Gastrocnemius medialis (tissue), 4 donors: ENCODE results near the gene C1orf116. TPM values are rescaled to one million over a fixed set of nuclear protein-coding genes. Genes with fewer than 3 reads are reported as not detected.

ENCODE experiments used
- ATAC-seq, 2 donors: fragments of 150-250 bp; one replicate each; pipeline ENCODE4 v1.9.1; 2016
- DNase-seq, 2 donors: peaks; one replicate each; pipeline ENCODE4 v3.0.0-alpha.2; 2019
- H3K27ac ChIP-seq, 4 donors: fragments of 200-600 bp; sonication (generic); 1 replicate in 1 of 4; 2 replicates in 3 of 4; pipeline ENCODE4 v1.5.1; 2016 to 2018; ENCODE audit warnings: mild to moderate bottlenecking in 2 of 4, moderate library complexity in 1 of 4
- H3K27me3 ChIP-seq, 3 donors: fragments of 200-600 bp; sonication (generic) in 2 of 3; 1 replicate in 1 of 3; 2 replicates in 2 of 3; pipeline versions ENCODE4 v1.5.1 to v1.6.0; 2016 to 2019; ENCODE audit warnings: mild to moderate bottlenecking in 1 of 3, moderate library complexity in 1 of 3
- H3K36me3 ChIP-seq, 2 donors: fragments of 200-600 bp; sonication (generic) in 1 of 2; one replicate each; pipeline ENCODE4 v1.5.1; 2017 to 2018
- H3K4me1 ChIP-seq, 2 donors: fragments of 200-600 bp; sonication (generic) in 1 of 2; one replicate each; pipeline ENCODE4 v1.5.1; 2016 to 2017; ENCODE audit warnings: mild to moderate bottlenecking in 2 of 2
- H3K4me3 ChIP-seq, 4 donors: fragments of 200-600 bp; sonication (generic) in 3 of 4; 1 replicate in 1 of 4; 2 replicates in 3 of 4; pipeline ENCODE4 v1.5.1; 2016 to 2019; ENCODE audit warnings: mild to moderate bottlenecking in 2 of 4
- H3K9me3 ChIP-seq, 3 donors: fragments of 200-600 bp; sonication (generic) in 2 of 3; 1 replicate in 1 of 3; 2 replicates in 2 of 3; pipeline ENCODE4 v1.5.1; 2016 to 2019
- POLR2A ChIP-seq, 2 donors: fragments of 450-650 bp; IDR thresholded peaks; one replicate each; pipeline ENCODE4 v1.6.1; 2017; ENCODE audit warnings: antibody characterized with exemption in 2 of 2, mild to moderate bottlenecking in 2 of 2, moderate library complexity in 2 of 2
- in situ Hi-C, 4 donors: fragments of 200-750 bp; cut with MboI; loops; one replicate each; pipeline versions ENCODE4 v1.15.0 to v1.8.0; 2017; ENCODE audit warnings: low sequenced_read_pairs in 4 of 4
- intact Hi-C: fragments of 100-400 bp; cut with DNase I; formaldehyde crosslinking; loops from one replicate; pipeline ENCODE4 v1.15.1; 2023; ENCODE audit warnings: low total_unique reads
- total RNA-seq, 4 donors: library from RNA; depleted of rRNA; stranded (reverse); fragments of >200 nt; gene quantifications; one replicate each; pipeline versions ENCODE4 v1.1.0 to v1.2.3, GENCODE V29; 2016
- TF ChIP-seq, protein P1 (sequence below), 5 experiments: fragments of 450-650 bp in 3 of 5; fragments of 200-600 bp in 2 of 5; sonication (generic) in 2 of 5; IDR thresholded peaks in 4 of 5; conservative IDR thresholded peaks in 1 of 5; 1 replicate in 4 of 5; 2 replicates in 1 of 5; pipeline ENCODE4 v1.5.1; 2016 to 2019; ENCODE audit warnings: antibody characterized with exemption in 5 of 5, mild to moderate bottlenecking in 3 of 5, moderate library complexity in 3 of 5

The C1orf116 gene
- total RNA-seq, 4 donors from 2014 or later = 0.46 to 1.1 (median 0.65) TPM

DNA sequence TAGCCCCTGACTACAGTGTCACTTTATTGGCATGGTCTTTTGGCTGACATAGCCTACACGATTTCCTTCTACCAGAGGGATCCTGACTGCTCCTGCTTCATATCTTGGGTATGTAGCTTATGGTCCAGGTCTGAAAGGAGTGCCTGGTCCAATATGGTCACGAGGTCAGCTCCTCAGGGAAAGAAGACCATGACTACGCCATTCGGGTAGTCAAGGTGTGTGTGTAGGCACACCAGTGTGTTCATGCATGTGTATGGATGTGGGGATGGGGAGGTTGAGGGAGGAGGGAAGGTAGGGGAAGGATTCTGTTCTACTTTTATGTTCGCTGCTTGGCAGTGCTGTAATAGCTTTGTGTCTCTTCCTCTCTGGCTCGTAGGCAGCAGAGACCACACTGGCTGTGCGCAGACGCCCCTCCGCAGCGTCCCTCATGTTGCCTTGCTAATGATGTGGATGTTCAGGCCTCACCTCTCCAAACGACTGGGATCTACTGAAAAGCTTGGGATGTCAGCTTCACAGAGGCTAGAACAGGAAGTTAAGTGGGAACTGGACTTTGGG lies 46.1 kb upstream of the C1orf116 start:
- DNase-seq = no peak
- H3K36me3 ChIP-seq = peaks cover 0 to 2% of the 10 kb centered on the region in 2 donors
- in situ Hi-C loops (loop anchor here in 2 of 4 donors (5.0 to 10.0 kb wide), 2 partner anchors 36 to 326 kb away; no protein-coding TSS in a partner anchor), intact Hi-C loops (no loop called here)
- no peaks in the 10 kb centered on the region for H3K27me3 ChIP-seq
- H3K4me3 ChIP-seq = no peak overlapping the region
- no peak for ATAC-seq
- H3K9me3 ChIP-seq = no peaks in the 10 kb centered on the region
- peaks cover 16 to 20% of the 10 kb centered on the region in 2 donors for H3K4me1 ChIP-seq
- TF ChIP-seq, protein P1, sequence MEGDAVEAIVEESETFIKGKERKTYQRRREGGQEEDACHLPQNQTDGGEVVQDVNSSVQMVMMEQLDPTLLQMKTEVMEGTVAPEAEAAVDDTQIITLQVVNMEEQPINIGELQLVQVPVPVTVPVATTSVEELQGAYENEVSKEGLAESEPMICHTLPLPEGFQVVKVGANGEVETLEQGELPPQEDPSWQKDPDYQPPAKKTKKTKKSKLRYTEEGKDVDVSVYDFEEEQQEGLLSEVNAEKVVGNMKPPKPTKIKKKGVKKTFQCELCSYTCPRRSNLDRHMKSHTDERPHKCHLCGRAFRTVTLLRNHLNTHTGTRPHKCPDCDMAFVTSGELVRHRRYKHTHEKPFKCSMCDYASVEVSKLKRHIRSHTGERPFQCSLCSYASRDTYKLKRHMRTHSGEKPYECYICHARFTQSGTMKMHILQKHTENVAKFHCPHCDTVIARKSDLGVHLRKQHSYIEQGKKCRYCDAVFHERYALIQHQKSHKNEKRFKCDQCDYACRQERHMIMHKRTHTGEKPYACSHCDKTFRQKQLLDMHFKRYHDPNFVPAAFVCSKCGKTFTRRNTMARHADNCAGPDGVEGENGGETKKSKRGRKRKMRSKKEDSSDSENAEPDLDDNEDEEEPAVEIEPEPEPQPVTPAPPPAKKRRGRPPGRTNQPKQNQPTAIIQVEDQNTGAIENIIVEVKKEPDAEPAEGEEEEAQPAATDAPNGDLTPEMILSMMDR (IDR thresholded peaks at IDR 0.05 in 4 of 5, conservative IDR thresholded peaks at IDR 0.05 in 1 of 5) = no peak
- no peak for TF ChIP-seq POLR2A (IDR thresholded peaks at IDR 0.05)
- H3K27ac ChIP-seq = no peak overlapping the region

- H3K4me3 ChIP-seq = no peak overlapping the region
- intact Hi-C loops = loop anchor here (1.0 kb wide), 1 partner anchor 27 kb away; no protein-coding TSS in a partner anchor
- peaks cover 16 to 20% of the 10 kb centered on the region in 2 donors for H3K4me1 ChIP-seq
- no peaks in the 10 kb centered on the region for H3K27me3 ChIP-seq
- in situ Hi-C loops = loop anchor here in 2 of 4 donors (5.0 to 10.0 kb wide), 2 partner anchors 35 to 327 kb away; no protein-coding TSS in a partner anchor
- peak; percentile 46 to 62 for DNase-seq
- no peaks in the 10 kb centered on the region for H3K9me3 ChIP-seq
- peaks cover 0 to 11% of the 10 kb centered on the region in 2 donors for H3K36me3 ChIP-seq
- peak; percentile 88 to 91 for ATAC-seq
- TF ChIP-seq POLR2A (IDR thresholded peaks at IDR 0.05) = no peak
- TF ChIP-seq, protein P1 (IDR thresholded peaks at IDR 0.05 in 4 of 5, conservative IDR thresholded peaks at IDR 0.05 in 1 of 5) = peak; percentile 78 to 94 (median 85)
- peak overlapping the region; percentile 4 to 72 (median 36) for H3K27ac ChIP-seq
These were observed 45.2 kb upstream of the C1orf116 start for GRCh38 chr1:207077470-207078377.

DNA sequence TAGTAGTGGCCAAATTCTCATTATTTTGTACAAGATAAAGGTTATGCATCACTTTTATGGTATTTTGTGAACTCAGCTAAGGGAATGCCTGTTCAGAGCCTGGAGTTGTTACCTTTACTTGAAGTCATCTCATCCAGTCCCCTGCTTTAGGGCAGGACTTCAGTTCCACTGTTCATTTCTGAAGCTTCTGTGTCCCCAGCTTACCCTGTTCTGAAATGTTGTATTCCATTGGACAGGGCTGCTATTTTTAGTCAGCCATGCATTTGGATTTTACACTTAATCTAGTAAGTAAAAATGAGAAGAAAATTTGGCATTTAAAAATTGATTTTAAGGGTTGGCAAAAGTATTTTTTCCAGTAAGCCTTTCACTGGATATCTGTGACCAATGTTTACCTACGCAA lies 44.5 kb upstream of the C1orf116 start:
- ATAC-seq = no peak
- intact Hi-C loops = loop anchor here (1.0 kb wide), 1 partner anchor 27 kb away; no protein-coding TSS in a partner anchor
- TF ChIP-seq POLR2A (IDR thresholded peaks at IDR 0.05) = no peak
- TF ChIP-seq, protein P1 (IDR thresholded peaks at IDR 0.05 in 4 of 5, conservative IDR thresholded peaks at IDR 0.05 in 1 of 5) = no peak
- Histone ChIP-seq H3K27me3 (no peaks in the 10 kb centered on the region), H3K36me3 (peaks cover 0 to 18% of the 10 kb centered on the region in 2 donors), H3K4me1 (peaks cover 16 to 20% of the 10 kb centered on the region in 2 donors), H3K9me3 (no peaks in the 10 kb centered on the region), H3K27ac (peak overlapping the region; percentile 4 to 72 (median 36)), H3K4me3 (no peak overlapping the region)
- no peak for DNase-seq
- in situ Hi-C loops = loop anchor here in 2 of 4 donors (5.0 to 10.0 kb wide), 2 partner anchors 35 to 328 kb away; no protein-coding TSS in a partner anchor

GRCh38 chr1:207076181-207076955 lies 43.8 kb upstream of the C1orf116 start:
- Histone ChIP-seq H3K4me3 (no peak overlapping the region), H3K36me3 (peaks cover 0 to 25% of the 10 kb centered on the region in 2 donors), H3K27ac (peak overlapping the region; percentile 4 to 72 (median 36)), H3K9me3 (no peaks in the 10 kb centered on the region), H3K4me1 (peaks cover 16 to 20% of the 10 kb centered on the region in 2 donors), H3K27me3 (no peaks in the 10 kb centered on the region)
- TF ChIP-seq, protein P1 (IDR thresholded peaks at IDR 0.05 in 4 of 5, conservative IDR thresholded peaks at IDR 0.05 in 1 of 5) = no peak
- no peak for TF ChIP-seq POLR2A (IDR thresholded peaks at IDR 0.05)
- DNase-seq (no peak), ATAC-seq (no peak)
- intact Hi-C loops (no loop called here), in situ Hi-C loops (loop anchor here in 2 of 4 donors (5.0 to 10.0 kb wide), 2 partner anchors 34 to 328 kb away; no protein-coding TSS in a partner anchor)
